Hematopoietic multipotent progenitor cell treated with erythropoietin and hydrocortisone succinate and interleukin-3 and kit ligand, for 17 days (in vitro differentiated cells): ENCODE measurements around the gene FARP1.
"Not testable (repeated sequence)": the region's sequence is repeated elsewhere in the genome, so short reads cannot be mapped to it uniquely, and the experiment has no call there.

ENCODE experiments used
- DNase-seq: peaks from one replicate; pipeline ENCODE4 v3.0.0-alpha.2; 2015; ENCODE audit warnings: low spot score

The FARP1 gene

GRCh38 chr13:98399756-98400155, 256.9 kb downstream of the FARP1 start:
- no peak for DNase-seq

- no peak for DNase-seq
These were observed 259.0 kb downstream of the FARP1 start for GRCh38 chr13:98401934-98402333.

GRCh38 chr13:98403076-98403475, 260.2 kb downstream of the FARP1 start:
- no peak for DNase-seq

DNA sequence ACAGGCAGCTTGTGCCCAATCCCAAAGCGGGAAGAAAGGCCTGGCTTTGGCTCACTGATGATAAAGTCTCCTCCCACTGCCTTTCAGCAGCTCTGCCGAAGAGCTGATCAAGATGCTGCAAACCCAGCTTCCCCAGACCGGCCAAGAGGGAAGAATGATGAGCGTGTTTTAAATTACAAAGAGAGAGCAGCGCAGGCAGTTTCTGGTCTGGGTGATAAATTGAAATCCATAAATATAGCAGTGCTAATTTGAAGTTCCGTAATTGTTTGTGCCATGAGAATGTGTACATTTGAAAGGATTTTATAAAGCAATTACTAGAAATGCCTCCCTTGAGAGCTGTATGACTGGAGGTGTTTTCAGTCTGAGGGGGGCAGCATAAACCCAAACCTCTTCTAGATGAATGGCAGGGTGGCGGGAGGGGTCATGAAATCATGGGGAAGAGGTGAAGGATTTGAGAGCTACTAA, 262.2 kb downstream of the FARP1 start:
- no peak for DNase-seq

DNA sequence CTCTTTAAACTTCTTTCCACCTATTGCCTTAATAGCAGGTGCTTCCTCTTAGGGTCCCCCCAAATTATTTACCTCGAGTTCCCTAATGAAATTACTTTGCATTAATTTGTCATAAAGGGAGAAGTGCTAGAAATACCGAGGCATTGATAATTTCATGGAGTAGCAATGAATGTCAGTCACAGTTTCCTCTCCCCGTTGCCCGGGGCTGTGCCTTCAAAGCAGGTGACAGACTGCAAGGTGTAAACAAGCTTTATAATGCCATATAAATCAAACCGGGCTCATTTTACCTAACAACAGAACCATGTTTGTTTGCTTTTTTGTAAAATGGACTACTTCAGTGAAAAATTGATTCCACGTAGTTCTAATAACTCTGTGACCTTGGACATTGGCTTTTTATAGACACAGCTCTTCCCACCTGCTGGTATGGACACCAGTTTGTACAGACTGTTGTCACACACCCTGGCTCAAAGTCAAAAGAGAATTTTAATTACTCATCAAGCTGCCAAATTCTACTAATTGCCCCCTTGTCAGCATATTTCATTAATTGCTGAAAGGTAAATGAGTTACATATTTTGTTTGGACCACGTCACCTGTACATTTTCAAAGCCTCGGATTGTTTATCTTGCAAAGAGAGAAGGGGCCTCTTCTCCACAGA, 262.9 kb downstream of the FARP1 start:
- DNase-seq, result no peak

DNA sequence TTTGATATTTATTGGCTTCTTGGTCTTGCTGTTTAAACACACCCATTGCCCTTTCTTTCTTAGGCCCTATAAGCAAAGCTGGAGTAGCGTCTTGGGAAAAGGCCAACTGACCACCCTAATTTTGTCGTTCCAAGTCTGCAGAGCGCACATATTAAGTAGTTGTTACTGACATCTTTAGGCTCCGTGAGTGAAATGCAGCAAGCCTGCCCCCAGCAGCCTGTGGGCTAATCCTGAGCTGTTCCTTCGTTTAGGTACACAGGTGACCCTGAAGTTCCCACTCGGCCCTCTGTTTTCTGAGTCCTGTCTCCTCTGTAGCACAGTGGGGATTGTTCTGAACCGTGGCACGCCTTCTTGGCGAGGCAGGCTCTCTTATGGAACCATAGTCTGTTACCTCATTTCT, 263.5 kb downstream of the FARP1 start:
- no peak for DNase-seq

- no peak for DNase-seq
These were observed 264.1 kb downstream of the FARP1 start for GRCh38 chr13:98406971-98407370.

DNA sequence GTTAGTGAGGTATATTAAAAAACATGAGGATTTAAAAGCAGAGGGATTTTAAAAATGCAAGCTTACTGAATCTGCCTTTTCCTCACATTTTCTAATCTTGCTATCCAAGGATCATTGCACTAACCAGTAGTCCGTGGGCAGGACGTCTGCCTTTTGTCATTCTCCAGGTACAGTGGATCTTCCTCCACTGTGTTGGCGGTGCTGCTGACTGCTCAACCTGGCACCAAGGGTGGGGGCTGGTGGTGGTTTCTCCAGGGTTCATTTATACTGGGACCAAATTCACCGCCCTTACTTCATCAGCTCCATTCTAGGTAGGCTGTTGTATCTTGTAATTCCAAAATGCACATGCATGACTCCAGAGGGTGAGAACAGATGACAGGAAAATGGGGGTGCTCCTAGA, 264.7 kb downstream of the FARP1 start:
- DNase-seq, result no peak

DNA sequence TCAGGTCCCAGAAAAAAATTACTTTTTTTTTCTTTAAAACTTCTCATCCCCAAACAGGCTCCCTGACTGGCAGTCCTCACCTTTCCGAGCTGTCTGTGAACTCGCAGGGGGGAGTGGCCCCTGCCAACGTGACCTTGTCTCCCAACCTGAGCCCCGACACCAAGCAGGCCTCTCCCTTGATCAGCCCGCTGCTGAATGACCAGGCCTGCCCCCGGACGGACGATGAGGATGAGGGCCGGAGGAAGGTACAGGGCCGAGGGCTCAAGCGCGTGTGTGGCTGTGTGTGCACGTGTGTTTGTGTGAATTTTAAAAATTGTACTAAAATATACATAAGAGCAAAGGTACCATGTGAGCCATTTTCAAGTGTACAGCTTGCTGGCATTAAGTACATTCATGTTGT, 266.4 kb downstream of the FARP1 start:
- no peak for DNase-seq

- no peak for DNase-seq
These were observed 267.7 kb downstream of the FARP1 start for GRCh38 chr13:98410612-98411011.

GRCh38 chr13:98411013-98411412, 268.1 kb downstream of the FARP1 start:
- DNase-seq, result no peak

DNA sequence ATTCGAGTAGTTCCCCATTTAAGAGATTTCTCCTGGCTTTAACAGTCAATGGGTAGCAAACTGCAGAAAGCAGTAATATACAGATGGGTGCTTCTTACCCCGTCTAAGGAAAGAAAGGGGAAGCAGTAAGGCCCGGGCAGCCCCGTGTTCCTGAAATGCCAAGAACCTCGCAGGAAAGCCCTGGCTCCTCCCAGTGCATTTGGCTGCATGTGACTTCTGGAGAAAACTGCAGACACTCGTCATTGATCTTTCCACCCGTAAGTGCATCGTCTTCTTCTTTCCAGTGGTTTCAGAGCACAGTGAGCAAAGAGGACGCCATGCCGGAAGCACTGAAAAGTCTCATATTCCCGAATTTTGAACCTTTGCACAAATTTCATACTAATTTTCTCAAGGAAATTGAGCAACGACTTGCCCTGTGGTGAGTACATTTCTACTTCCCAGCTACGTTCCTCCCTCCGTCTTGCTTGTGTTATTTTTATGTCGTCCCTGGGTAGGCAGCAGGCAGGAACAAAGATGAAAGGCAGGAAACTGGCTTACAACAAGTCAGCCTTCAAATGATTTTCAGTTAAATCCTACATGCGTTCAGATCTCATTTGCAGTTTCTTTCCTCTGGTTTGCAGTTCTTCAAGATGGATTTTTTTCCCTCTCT, 268.8 kb downstream of the FARP1 start:
- no peak for DNase-seq

- DNase-seq, result not testable (repeated sequence)
These were observed 270.4 kb downstream of the FARP1 start for GRCh38 chr13:98413278-98413677.

DNA sequence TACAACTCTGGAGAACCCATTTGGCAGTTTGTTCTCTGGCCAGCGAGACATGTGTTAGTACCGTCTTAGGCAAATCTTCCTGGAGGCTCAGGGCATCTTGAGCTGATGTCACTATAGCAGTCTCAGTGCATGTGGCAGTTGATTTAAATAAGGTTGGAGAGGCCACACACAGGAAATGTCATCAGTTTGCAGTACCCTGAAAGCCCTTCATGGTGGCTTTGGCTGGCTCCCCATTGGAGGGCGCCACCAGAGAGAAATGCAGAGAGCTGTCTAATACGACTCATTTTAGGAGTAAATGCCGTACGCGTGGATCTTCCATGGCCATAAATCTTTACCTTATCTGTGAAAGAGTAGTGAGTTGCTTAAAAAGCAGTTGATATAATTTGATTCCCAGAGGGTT, 270.9 kb downstream of the FARP1 start:
- DNase-seq, result no peak

DNA sequence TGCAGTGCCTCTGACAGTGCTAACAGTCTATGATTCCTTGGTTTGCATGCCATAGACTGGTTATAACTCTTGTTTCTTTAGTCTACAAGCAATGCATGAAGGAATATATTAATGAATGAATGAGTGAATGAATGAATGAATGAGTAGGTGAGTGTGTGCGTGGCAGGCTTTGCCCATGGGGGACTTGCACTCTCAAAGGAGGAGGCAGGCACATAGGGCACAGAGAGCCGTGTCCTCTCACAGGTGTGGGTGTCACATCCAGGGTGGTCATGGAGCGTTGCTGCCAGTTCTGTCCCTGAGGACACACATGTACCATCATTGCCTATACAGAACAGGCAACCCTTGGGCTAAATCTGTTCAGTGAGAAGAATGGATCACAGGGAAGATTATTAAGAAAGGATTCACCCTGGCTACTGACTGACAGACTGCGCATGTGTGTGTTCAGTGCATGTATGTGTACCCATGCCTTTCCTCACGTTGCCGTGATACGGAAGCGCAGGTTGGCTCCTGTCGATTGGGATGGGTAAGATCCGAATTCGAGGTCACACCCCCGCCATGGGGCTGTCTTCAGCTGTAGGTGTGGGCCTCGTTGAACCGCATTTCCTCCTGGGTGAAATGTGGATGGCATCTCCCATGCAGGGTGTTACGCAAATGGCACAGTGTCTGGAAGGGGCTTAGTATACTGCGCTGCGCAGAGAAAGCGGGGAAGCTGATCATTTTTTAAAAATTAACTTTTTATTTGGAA, 272.6 kb downstream of the FARP1 start:
- no peak for DNase-seq

DNA sequence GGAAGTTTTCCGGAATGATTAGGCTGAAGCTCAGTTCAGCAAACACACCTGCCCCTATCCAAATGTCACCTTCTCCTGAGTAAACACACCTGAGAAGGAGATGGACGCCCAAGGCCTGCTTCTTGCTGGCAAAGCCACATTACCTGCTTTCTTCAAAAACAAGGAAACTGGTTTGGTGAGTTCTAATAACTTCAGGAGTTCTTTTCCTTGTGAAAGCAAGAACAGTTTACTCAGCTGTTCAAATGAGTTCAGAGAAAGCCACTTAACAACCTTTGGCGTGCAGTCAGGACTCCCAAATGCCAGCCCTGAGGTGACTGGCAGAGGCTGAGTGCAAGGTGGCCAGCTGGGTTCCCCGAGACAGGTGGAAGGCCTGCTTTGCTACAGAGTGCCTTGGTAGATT, 273.5 kb downstream of the FARP1 start:
- no peak for DNase-seq

DNA sequence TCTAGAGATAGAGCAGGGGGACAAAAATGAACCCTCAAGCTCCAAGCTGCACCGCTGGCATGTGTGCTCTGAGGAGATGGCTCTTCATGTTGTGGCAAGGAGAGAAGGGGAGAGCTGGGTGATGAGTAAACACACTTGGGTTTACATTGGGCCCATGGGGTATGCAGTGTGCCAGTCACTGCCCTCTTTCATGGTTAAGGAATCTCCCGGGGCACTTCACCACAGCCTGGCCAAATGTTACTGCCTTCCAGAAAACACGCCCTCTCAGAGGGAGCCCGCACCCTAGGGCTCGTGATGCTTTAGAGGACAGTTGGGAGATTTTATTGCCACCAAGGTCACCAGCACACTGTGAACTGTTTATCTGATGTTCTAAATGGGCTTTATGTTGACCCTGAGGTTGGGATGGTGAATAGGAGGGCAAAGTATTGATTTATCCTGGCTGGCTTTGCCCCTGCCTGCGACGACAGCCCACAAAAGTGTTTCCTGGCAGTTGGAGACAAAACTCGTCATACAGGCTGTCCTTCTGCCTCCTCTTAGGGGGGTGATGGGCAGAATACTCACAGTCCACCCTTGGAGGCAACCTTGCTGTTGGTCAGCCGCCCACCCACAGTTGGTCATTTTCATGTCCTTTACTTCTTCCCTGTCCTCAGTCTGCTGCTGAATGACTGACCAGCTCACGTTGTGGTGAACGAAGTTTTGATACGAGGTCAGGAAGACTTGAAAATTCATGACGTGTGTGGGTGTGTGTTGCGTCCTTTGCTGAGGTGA, 277.1 kb downstream of the FARP1 start:
- DNase-seq, result no peak

- no peak for DNase-seq
These were observed 277.8 kb downstream of the FARP1 start for GRCh38 chr13:98420554-98421175.

DNA sequence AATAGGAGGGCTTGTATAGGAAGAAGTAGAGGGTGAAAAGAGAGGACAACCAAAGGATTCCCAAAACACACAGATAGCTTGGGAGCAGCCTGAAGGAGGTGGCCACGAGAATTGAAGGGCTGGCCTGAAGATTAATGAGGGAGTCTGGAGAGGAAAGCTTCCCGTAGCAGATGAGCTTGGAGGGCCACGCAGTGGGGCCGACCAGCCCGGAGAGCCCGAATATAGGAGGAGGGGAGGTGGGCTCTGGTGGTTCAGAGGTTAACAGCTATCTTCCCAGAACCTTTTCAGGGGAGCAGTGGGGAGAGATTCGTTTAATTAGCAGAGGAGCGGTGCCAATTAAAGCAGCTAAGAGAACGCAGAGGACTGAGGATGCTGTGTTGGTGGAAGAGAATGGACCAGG, 279.2 kb downstream of the FARP1 start:
- DNase-seq, result no peak

GRCh38 chr13:98423417-98423816, 280.5 kb downstream of the FARP1 start:
- no peak for DNase-seq

DNA sequence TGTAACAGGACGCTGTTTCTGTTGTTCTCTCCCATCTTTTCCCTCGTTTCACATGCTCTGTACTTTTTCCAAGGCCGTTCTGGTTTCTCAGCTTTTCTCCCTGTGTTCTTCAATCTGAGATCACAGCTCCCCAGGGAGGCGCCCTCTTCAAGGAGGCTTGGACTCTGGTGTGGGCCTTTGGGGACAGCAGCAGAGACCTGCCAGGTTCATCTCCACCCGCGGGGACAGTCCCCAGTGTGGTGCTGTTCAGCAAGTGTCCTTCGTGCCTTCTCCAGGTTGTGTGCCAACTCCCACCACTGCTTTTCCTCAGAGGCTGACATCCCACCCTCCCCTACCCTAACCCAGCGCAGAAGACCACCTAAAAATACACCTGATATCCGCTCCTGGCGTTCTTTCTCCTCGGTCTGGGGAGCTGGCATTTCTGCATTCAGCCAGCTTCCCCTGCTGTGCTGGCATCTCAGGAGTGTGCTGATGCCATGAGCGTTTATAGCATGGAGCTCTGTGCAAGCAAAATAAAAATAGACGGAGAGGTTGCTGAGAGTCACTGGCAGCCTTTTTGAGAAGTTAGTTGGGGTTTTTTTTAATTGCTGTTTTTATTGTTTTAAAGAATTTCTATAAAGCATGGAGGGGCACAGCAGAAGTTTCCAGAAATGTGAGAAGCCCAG, 284.6 kb downstream of the FARP1 start:
- DNase-seq, result no peak
